HUES6 (cell line): ENCODE results near the gene HEPHL1.
"Not testable (repeated sequence)": the region's sequence is repeated elsewhere in the genome, so short reads cannot be mapped to it uniquely, and the experiment has no call there.

Source experiments
- H3K27ac ChIP-seq: 2 replicates; pipeline ENCODE4 v1.7.0; 2013; ENCODE audit warnings: low read depth, mild to moderate bottlenecking, low read length, inconsistent platforms
- H3K27me3 ChIP-seq: 2 replicates; pipeline ENCODE4 v1.6.1; 2013; ENCODE audit warnings: low read length; ENCODE audit not compliant: control insufficient read depth, insufficient read depth
- H3K36me3 ChIP-seq: 2 replicates; pipeline ENCODE4 v1.6.1; 2013; ENCODE audit warnings: low read length; ENCODE audit not compliant: control insufficient read depth, insufficient read depth
- H3K4me1 ChIP-seq: 2 replicates; pipeline ENCODE4 v1.6.1; 2013; ENCODE audit warnings: low read length; ENCODE audit not compliant: control insufficient read depth, insufficient read depth
- H3K4me3 ChIP-seq: 2 replicates; pipeline ENCODE4 v1.5.1; 2013; ENCODE audit warnings: low read depth, low read length
- H3K9ac ChIP-seq: one replicate; pipeline ENCODE4 v1.6.1; 2013; ENCODE audit warnings: mild to moderate bottlenecking, low read length
- H3K9me3 ChIP-seq: 2 replicates; pipeline ENCODE4 v1.6.1; 2013; ENCODE audit warnings: low read depth, low read length; ENCODE audit not compliant: control insufficient read depth, insufficient read depth

The HEPHL1 gene

DNA sequence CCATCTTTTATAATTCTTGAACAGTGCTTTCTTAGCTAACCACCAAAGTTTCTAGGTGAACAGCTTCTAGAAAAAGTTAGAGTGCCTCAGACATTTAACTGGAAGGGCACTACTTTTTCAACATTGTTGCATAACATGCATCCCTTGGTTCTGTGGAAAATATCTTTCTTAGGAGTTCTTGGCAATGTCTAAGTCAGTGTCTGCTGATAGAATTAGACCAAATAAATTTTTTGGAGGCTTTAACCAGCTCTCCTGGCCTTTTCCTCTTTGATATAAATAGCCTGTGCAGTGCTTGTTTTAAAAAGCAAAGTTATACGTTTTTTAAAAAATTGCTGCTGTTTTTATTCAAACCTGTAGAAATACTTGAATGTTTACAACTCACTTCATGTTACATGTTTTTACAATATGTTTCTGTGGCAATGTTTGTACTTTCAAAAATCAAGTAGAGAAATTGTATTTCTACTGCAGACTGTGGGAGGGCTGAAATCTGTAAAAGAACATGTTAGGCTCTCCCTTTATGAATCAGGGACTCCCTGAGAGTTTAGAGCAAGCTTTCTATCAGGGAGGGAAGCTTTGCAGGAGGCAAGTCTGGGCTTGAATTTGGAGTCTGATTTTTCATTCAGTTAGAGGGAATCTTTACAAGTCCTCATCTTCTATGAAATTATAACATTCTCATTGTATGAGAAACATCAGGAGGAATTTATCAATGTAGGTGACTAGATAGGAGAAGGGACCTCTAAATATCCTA, 91.2 kb downstream of the HEPHL1 start:
- Histone ChIP-seq H3K9ac (no peak overlapping the region), H3K4me1 (0 out of 2 replicates have a peak, but pooled peaks cover 7% of the 10 kb centered on the region), H3K27me3 (no peaks in the 10 kb centered on the region), H3K9me3 (no peaks in the 10 kb centered on the region), H3K27ac (no peak overlapping the region), H3K36me3 (no peaks in the 10 kb centered on the region), H3K4me3 (no peak overlapping the region)

DNA sequence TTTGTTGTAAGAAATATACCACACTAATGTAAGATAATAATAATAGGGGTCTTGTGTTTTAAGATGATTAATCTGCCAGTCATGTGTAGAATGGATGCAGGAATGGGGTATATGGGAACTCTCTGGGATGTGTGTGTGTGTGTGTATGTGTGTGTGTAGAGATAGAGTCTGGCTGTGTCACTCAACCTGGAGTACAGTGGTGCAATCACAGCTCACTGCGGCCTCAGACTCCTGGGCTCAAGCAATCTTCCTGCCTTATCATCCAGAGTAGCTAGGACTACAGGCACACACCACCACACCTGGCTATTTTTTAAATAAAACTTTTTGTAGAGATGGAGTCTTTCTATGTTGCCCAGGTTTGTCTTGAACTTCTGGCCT, 96.0 kb downstream of the HEPHL1 start:
- Histone ChIP-seq H3K36me3 (no peaks in the 10 kb centered on the region), H3K27me3 (no peaks in the 10 kb centered on the region), H3K4me1 (peaks cover 34% of the 10 kb centered on the region), H3K4me3 (no peak overlapping the region), H3K9me3 (no peaks in the 10 kb centered on the region), H3K9ac (no peak overlapping the region), H3K27ac (no peak overlapping the region)

DNA sequence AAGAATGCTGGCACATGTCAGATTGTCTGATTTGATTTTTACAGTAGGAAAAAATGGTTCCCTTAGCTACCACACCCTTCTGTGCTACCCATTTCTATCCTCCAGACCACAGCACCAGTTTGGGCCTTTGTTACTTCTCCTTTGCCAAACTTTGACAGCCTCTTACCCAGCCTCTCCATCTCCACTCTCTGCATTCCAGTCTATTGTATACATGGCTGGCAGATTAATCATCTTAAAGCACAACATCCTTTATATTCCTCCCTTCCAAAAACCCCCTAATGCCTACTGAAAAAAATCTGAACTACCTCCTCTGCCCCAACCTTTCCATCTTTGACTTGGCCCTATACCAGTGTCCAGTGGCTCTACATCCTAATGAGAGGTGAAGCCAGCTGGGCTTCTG, 96.7 kb downstream of the HEPHL1 start:
- H3K27ac ChIP-seq = no peak overlapping the region
- no peaks in the 10 kb centered on the region for H3K27me3 ChIP-seq

DNA sequence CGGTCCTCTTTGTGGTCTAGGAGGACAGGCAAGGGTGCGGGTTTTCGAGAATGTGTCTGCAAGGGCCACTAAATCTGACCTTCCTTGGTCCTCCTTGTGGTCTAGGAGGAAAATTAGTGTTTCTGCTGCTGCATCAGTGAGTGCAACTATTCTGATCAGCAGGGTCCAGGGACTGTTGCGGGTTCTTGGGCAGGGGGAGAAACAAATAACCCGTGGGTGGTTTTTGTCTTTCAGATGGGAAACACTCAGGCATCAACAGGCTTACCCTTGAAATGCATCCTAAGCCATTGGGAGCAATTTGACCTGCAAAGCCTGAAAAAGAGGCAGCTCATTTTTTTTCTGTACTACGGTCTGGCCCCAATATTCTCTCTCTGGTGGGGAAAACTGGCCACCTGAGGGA, 98.5 kb downstream of the HEPHL1 start:
- H3K27ac ChIP-seq, H3K9me3 ChIP-seq, H3K36me3 ChIP-seq, H3K27me3 ChIP-seq, H3K4me3 ChIP-seq, H3K9ac ChIP-seq: not testable (repeated sequence)
- peaks cover 27% of the 10 kb centered on the region for H3K4me1 ChIP-seq

More for the DNA sequence above, 96.7 kb downstream of the HEPHL1 start:
- Histone ChIP-seq H3K4me3 (no peak overlapping the region), H3K36me3 (no peaks in the 10 kb centered on the region), H3K4me1 (peaks cover 30% of the 10 kb centered on the region), H3K9ac (no peak overlapping the region), H3K9me3 (no peaks in the 10 kb centered on the region)

DNA sequence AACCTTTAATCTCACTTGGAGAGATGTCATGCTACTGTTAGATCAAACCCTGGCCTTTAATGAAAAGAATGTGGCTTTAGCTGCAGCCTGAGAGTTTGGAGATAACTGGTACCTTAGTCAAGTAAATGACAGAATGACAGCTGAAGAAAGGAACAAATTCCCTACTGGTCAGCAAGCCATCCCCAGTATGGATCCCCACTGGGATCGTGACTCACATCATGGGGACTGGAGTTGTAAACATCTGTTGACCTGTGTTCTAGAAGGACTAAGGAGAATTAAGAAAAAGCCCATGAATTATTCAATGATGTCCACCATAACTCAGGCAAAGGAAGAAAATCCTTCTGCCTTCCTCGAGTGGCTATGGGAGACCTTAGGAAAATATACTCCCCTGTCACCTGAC, 99.4 kb downstream of the HEPHL1 start:
- H3K9me3 ChIP-seq, H3K9ac ChIP-seq, H3K4me3 ChIP-seq, H3K27ac ChIP-seq, H3K36me3 ChIP-seq, H3K27me3 ChIP-seq: not testable (repeated sequence)
- H3K4me1 ChIP-seq = peaks cover 27% of the 10 kb centered on the region

GRCh38 chr11:94120946-94121345, 99.8 kb downstream of the HEPHL1 start:
- no peak overlapping the region for H3K27ac ChIP-seq
- H3K4me3 ChIP-seq = no peak overlapping the region
- no peak overlapping the region for H3K9ac ChIP-seq
- H3K27me3 ChIP-seq = no peaks in the 10 kb centered on the region
- H3K9me3 ChIP-seq = peaks cover 10% of the 10 kb centered on the region
- H3K36me3 ChIP-seq = no peaks in the 10 kb centered on the region
- peaks cover 27% of the 10 kb centered on the region for H3K4me1 ChIP-seq

GRCh38 chr11:94125407-94126115, 104.4 kb downstream of the HEPHL1 start:
- Histone ChIP-seq H3K9me3 (peaks cover 10% of the 10 kb centered on the region), H3K9ac (no peak overlapping the region), H3K4me1 (peaks cover 24% of the 10 kb centered on the region), H3K4me3 (no peak overlapping the region), H3K27ac (no peak overlapping the region), H3K27me3 (no peaks in the 10 kb centered on the region), H3K36me3 (no peaks in the 10 kb centered on the region)

DNA sequence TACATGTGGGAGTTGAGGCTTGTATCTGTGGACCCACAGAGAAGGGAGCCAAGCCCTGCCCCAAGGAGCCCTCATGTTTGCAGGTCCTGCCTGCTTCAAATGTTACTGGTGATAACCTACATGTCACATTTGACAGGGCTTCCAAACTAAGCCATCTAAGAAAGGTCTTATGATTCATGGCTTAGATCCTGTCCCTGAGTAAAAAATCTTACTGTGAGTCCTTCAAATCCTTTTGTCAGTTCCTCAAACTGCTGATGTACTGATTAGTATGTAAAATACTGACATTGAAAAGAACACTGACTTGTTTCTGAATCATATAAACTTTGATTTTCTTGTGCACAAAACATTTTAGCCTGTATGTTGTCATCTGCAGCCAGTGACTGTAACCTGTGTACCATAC, 106.5 kb downstream of the HEPHL1 start:
- Histone ChIP-seq H3K27ac (no peak overlapping the region; the same call in 1 of the 2 replicates), H3K4me3 (peak overlapping the region; percentile 99), H3K9ac (peak overlapping the region; percentile 99), H3K9me3 (peaks cover 10% of the 10 kb centered on the region), H3K4me1 (peaks cover 35% of the 10 kb centered on the region), H3K36me3 (no peaks in the 10 kb centered on the region), H3K27me3 (no peaks in the 10 kb centered on the region)

- peak overlapping the region; percentile 99 for H3K4me3 ChIP-seq
- peaks cover 10% of the 10 kb centered on the region for H3K9me3 ChIP-seq
- H3K27me3 ChIP-seq = no peaks in the 10 kb centered on the region
- H3K9ac ChIP-seq = peak overlapping the region; percentile 99
- H3K36me3 ChIP-seq = no peaks in the 10 kb centered on the region
- H3K27ac ChIP-seq = peak overlapping the region; percentile 87
- peaks cover 39% of the 10 kb centered on the region for H3K4me1 ChIP-seq
These were observed 107.2 kb downstream of the HEPHL1 start for GRCh38 chr11:94128291-94128745.

DNA sequence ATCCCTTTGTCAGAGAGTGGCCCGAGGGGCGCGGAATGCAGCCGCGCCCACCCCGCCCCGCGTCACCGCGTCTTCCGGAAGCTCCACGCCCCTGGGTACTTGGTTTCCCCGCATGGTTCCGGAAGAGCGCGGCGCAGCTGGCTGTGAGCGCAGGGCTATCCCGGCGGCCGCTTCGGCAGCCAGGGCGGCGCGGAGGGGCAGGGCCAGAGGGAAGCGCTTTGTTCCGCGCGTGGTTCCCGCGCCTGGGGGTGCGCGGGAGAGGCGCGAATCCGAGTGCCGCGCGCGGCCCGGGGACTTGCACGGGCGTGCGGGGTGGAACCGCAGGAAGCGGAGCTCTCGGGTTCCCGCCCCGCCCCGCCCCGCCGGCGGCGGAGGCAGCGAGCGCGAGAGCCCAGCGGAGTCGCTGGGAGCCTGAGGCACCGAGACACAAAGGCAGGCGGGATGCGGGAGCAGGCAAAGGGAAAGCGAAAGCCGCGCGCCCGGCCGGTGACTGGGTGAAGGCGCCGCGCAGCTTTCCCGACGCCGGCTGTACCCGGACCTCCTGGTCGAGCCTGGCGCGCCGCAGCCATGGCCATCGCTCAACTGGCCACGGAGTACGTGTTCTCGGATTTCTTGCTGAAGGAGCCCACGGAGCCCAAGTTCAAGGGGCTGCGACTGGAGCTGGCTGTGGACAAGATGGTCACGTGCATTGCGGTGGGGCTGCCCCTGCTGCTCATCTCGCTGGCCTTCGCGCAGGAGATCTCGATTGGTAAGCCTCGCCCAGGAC, 107.8 kb downstream of the HEPHL1 start, which contains the start of gene PANX1:
Gene PANX1 (plus strand): TSS at position 96 of the 766 bp plus-strand sequence. CDS start 472 bp downstream, at position 568.
- peak within 1 kb of the TSS; percentile 99 for H3K4me3 ChIP-seq
- peak within 1 kb of the TSS; percentile 99 for H3K9ac ChIP-seq
- H3K4me1 ChIP-seq = peaks cover 43% of the 10 kb centered on the region
- H3K27me3 ChIP-seq = no peaks in the 10 kb centered on the region
- peaks cover 10% of the 10 kb centered on the region for H3K9me3 ChIP-seq
- no peaks in the 10 kb centered on the region for H3K36me3 ChIP-seq
- H3K27ac ChIP-seq = peak within 1 kb of the TSS; percentile 87
